GM11168 (cell line): Measurements from ENCODE around the gene C6orf47.

Experiments used
- in situ Hi-C: fragments of 300-500 bp; cut with MboI; formaldehyde crosslinking; loops from one replicate; pipeline ENCODE4 v1.12.0; 2022; ENCODE audit warnings: low sequenced_read_pairs; ENCODE audit not compliant: unreplicated experiment

C6orf47 gene

DNA sequence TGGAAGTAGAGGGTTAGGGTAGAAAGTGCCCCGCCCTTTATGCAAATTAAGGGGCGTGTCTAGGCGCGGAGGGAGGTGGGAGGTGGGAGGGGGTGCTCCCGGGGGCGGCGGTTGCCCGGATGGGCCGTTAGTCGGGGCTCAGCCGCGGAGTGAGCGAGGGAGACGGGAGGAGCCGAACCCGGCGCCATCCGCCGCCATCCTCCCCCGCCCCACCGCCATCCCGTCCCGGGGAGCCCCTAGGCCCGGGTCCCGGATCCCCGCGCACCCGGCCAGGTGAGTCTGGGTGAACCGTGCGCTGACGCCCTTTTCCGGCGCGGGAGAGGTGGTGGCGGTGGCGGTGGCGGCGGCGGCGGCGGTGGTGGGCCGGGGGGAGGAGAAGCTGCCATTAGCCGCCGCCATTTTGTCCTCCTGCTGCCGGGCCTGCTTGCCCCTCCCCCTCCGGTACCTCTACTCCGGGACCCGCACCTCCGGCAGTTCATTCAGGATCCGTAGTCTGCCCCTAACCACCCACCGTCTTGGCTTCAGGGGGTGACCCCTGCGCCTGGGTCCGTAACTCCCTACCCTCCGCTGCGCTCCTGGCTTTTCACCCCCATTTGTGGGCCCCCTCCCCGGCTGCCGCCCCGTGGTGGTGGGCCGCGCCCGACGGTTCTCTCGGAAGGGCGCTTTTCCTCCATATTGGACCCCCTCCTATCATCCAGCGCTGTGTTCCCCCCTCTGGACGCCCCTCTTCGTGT is 39.8 kb downstream of the C6orf47 start, which contains the start of gene PRRC2A:
PRRC2A (plus strand) TSS at position 130 of the 734 bp plus-strand sequence. CDS start 2,075 bp downstream, outside the sequence.
- in situ Hi-C loops: no loop called here

DNA sequence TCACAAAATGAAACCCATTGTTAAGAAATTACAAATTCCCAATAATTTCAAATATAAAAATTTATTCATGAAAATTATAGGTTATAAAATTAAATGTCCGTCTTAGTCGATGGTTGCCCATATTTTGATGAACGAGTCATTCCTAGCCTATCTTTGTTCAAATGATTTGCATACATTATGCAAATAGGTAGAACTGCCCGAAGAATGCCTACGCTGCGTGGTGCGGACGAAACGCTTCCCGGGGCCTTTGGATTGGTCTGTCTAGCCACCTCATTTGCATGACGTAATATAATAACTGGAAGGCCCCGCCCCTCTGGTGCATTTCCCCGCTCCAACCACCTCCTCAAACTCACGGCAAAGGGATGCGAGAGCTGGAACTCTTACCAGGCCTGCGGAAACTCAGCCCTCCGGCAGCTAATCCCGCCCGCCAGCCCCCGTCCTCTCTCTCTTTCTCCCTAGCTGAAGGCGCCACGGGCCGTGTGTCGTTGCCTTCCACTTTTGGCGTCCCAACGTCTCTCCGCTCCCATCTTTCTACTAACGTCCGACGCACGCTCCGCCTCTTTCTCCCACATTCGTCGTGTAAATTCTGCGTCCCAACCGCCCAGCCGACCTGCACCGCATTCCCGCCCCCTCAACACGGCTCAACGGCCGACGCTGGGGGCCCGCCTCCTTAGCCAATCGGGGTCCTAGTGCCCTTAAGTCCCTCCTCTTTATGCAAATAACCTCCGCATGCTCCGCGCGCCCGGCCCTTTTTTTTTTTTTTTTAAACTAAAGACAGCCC is 40.6 kb downstream of the C6orf47 start:
- in situ Hi-C loops: no loop called here

DNA sequence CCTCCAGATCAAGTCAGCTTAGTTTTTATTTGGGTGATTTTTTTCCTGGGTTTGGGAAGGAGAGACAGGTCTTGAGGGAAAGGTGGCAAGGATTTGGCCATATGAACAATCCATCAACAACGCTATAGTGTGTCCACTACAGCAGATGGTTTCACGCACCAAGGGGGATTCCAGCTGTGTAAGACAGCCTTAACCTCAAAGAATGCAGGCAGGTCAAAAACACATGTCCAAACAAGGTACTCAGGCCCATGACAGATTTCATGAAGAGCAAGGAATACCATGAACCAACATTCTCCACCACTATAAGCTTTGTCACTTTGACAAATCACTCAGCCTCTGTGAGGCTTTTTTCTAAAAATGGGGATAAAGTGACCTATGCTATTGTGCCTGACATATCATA is 43.6 kb downstream of the C6orf47 start:
- in situ Hi-C loops: no loop called here

DNA sequence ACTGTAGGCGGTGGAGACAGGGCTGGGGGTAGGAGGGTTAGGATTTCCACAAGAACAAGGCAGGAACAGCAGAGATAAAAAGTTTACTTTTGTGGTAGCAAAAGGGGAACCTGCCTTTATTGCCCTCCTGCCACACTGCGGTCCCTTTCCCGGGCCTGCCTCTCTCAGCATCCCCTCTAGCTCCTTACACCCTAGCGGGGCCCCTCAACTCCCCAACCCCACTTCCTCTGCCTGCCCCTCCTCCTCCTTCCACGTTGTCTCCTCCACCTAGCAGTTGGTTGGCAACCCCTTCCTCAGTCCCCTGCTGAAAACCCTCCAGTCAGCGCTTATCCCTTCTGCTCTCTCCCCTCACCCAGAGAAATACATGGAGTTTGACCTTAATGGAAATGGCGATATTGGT is 44.8 kb downstream of the C6orf47 start:
- in situ Hi-C loops: no loop called here

DNA sequence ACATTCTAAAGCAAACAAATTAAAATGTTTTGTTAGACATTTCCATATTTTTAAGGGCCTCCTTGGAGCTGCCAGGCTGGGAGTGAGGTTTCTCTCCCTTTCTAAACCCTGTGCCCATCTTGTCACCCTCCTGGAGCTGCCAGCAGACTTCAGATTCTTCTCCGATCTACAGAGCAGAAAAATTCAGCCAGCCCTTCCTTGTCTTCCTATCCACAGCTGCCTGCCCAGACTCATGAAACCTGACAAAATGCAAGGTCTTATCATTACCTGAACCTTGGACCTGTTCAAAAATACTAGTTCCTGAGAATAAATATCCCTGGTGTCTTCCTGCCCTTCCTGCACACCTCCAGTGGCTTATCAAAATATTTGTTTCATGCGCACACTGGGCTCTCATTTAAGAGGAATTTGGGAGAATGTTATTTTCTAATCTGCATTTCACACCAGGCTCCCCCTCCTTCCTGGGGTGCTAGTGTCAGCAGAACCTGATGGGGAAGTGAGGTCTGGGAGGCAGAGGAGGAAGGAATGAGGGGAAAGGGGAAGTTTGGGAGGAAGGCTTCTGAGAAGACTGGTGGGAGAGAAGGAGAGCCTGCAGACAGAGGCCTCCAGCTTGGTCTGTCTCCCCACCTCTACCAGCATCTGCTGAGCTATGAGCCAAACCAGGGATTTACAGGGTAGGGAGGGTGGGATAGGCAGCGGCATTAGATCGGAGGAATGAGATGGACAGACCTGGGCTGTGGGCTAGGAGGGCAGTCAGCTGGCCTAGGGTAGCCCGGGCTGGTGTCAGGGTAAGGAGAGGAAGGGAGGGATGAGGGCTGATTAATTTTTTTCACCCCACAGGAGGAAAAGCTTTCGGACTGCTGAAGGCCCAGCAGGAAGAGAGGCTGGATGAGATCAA is 45.6 kb downstream of the C6orf47 start, which contains the start of gene AIF1:
AIF1 (plus strand) TSS at position 551 of the 895 bp plus-strand sequence; CDS start at position 647, 96 bp downstream.
- in situ Hi-C loops: no loop called here

DNA sequence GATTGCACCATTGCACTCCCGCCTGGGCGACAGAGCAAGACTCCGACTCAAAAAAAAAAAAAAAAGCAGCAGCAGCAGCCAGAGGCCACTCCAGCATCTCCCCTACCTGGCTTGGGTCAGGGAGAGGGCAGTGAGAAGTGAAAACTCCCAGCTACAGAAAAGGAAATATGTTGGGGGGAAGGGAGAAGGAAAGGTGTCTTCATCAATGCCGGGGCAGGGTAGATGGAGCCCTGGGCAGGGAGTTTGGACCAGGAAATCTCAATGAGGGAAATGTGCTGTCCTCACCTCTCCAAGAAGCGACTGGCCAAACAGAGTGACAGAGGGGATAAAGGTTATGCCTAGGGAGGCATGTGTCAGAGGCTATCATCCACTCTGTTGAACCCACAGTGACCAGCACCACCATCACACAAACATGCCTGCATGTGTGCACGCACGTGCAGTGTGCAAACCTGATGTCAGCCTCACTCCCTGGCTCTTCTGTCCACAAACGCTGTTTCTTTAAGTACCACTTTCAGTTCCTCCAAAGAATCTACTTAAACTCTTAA is 46.4 kb downstream of the C6orf47 start:
- in situ Hi-C loops: no loop called here

DNA sequence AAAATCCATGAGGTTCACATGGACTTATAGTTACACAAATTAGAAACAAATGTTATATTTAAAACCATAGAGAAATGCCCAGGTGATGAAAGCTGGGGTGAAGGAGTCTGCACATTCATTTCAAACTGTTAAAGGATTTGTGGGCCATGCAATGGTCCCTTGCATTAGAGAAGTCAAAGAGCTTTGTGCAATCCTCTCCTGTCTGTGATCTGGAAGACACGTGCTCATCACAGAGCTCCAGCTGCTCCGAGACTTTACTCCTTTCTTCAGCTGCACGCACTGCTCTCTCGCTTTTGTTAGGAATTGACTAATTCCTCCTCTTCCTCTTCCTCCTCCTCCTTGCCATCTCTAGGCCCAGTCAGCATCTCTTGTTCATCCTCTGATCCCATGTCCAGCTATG is 49.6 kb downstream of the C6orf47 start:
- in situ Hi-C loops: no loop called here

DNA sequence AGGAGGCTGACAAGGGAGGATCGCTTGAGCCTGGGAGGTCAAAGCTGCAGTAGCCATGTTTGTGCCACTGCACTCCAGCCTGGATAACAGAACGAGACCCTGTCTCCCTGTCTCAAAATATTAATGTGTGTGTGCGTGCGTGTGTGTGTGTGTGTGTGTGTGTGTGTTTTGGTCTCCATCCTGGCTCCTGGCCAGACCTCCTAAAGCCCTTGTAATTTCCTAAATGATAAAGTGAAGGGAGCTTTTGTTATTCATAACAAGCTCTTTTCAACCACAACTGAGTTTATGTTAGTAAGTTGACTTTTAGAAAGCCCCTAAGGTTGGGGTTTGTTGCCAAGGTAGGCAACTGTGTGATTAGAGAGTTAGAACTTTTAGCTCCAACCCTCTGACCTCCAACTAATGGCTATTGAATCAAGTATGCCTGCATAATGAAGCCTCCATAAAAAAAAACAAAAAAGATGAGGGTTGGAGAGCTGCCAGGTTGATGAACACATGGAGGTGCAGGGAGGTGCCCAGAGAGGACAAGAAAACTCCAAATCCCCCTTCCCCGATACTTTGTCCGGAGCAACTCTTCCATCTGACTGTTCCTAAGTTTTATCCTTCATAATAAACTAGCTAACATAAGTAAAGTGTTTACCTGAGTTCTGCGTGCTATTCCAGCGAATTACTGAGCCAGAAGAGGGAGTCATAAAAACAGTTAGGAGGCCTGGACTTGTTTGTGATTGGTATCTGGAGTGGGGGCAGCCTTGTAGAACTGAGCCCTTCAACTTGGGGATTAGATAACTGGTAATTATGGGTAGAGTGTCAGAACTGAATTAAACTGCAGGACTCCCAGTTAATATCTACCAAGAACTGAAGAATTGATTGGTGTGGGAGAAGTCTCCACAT is 50.8 kb downstream of the C6orf47 start:
- in situ Hi-C loops: no loop called here
